GM19455 (cell line): ENCODE measurements around the gene MFSD6.
"Not testable (repeated sequence)": the region's sequence is repeated elsewhere in the genome, so short reads cannot be mapped to it uniquely, and the experiment has no call there.

Experiments used
- ATAC-seq: cut with Tn5 transposase; IDR thresholded peaks from one replicate; pipeline ENCODE4 v1.9.1; 2021; ENCODE audit not compliant: unreplicated experiment

The MFSD6 gene

GRCh38 chr2:190460487-190460886 lies 52.3 kb downstream of the MFSD6 start:
- no peak for ATAC-seq

GRCh38 chr2:190462181-190462580 lies 54.0 kb downstream of the MFSD6 start:
- ATAC-seq, result no peak

DNA sequence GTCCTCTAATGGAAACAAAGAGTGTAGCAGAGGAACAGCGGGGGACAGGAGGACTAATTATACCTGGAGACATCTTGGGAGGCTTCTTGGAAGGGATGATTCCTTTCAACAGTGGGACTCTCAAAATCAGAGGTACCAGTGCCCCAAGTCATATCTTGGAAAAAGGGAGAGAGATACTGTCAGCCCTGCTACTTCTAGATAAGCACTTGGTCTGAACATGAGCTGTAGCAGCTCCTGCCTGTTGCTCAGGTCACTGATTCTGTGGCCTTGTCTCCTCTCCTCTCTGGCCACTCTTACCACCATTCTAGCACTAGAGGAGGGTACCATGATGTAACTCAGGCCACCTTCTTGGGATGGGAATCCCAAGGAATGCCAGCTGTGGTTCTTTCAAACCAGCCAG lies 54.5 kb downstream of the MFSD6 start:
- ATAC-seq, result no peak

DNA sequence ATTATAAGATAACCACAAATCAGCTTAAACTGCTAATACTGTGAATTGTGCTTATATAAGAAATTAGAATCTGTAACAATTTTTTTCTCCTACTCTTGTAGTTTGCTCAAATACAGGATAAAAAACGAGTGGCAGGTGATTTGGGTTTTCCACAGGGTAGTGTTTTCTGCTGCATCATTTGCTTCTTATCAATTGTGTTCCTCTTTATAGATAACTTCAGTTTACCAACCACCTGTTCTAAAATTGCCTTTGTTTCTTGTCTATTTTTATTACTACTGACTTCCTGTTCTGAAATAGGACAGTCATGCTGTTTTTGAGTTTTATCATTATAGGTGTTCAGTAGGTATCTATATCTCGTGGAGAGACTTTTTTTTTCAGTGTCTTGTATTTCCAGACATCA lies 56.9 kb downstream of the MFSD6 start:
- peak; percentile 44 for ATAC-seq

DNA sequence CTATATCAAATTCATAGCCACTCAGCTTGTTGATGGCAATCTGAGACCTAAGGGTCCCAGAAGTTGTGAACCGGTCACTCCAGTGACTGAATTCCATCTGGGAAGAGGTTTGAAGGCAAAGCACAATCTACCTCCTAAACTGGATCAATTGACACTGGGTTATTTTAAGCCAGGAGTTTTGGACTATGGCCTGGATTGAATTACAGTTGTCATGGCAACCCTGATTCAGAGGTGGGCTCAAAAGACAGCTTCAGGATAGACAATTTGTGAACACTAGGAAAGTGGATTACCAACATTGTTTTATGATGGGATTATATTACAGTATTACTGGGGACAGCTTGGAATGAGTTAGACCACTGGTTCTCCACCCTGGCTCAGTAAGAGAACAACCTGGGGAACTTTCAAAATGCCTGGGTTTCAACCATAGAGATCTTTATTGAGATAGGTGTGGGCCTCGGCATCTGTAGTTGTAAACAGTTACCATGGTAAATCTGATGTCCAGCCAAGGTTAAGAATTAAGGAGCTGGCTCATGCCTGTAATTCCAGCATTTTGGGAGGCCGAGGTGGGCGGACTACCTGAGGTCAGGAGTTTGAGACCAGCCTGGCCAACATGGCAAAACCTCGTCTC lies 58.8 kb downstream of the MFSD6 start:
- no peak for ATAC-seq

DNA sequence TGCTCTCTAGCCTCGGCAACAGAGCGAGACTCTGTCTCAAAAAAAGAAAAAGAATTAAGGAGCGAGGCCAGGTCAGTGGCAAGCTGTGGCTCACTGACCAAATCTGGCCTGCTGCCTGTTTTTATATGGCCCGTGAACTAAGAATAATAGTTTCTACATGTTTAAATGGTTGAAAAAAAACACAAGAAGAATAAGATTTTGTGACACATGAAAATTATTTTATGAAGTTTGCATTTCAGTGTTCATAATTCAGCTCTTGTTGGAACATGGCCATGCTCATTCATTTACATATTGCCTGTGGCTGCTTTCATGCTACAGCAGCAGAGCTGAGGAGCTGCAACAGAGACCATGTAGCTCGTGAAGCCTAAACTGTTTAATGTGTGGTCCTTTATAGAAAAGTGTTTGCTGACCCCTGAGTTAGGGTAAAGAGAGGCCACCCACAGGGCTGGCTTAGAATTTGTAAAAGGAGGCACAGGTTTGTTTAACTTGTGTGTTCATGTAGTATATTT lies 59.5 kb downstream of the MFSD6 start:
- ATAC-seq, result peak; percentile 43

DNA sequence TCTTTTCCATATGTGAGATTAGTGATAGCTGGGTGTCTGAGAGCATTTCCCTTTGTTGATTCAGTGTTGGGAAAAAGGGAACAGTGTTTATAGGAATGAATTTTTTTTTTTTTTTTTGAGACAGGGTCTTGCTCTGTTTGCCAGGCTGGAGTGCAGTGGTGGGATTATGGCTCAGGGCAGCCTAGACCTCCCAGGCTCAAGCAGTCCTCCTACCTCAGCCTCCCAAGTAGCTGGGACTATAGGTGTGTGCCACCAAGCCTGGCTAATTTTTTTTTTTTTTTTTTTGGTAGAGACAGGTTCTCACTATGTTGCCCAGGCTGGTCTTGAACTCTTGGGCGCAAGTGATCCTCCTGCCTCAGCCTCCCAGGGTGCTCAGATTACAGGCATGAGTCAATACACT lies 60.2 kb downstream of the MFSD6 start:
- not testable (repeated sequence) for ATAC-seq

DNA sequence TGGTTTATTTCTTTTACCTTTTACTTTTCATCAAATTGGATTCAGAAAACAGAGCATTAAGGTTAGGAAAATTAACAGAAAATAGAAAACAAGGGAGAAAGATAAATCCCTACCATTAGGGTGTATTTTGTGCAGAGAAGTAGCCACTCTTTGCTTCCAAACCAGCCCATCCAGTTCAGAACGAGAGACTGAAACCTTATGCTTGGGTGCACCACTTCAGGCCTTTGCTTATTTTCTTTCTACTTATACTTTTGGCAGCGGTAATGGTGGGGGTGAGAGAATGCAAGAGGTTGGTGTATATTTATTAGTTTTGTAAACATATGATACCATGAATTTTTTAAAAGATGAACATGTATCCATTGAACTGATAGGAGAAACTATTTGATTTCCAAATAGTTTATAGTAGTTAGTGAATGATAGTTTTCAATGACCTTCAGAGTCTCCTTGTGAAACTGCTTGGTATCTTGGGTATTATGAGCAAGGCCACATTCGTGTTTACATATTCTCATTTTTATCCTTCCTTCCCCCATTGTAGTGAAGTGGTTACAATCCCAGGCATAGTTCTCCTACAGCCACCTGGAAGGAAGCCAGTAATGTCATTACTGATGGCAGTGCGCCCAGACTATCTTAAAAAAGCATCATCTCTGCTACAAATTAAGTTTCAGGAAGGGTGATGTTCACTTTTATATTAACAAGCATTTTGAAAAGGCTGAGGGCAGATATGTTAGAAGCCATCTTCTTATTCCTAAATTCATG lies 60.8 kb downstream of the MFSD6 start:
- peak; percentile 61 for ATAC-seq

- no peak for ATAC-seq
These were observed 61.6 kb downstream of the MFSD6 start for GRCh38 chr2:190469771-190470170.

- ATAC-seq, result no peak
These were observed 62.2 kb downstream of the MFSD6 start for GRCh38 chr2:190470256-190470826.

GRCh38 chr2:190477661-190478454 lies 69.7 kb downstream of the MFSD6 start:
- no peak for ATAC-seq

- no peak for ATAC-seq
These were observed 70.5 kb downstream of the MFSD6 start for GRCh38 chr2:190478572-190479195.

DNA sequence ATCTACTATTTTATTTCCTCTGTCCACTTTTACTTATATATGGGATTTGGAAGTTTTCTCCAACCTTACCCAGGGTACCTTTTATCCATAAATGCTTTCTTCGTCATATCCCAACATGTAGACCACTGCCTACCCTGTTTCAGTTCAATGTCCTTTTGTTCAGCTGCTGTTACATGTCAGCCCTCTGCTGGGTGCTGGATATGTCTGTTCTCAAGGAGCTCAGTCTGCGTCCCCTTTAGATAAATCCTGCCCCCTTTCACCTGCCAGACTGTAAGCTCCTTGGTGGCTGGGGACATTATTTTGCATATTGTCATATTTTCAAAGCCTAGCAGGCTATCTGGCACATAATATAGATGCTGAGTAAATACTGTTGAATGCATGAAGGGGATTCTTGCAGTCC lies 73.2 kb downstream of the MFSD6 start:
- no peak for ATAC-seq

DNA sequence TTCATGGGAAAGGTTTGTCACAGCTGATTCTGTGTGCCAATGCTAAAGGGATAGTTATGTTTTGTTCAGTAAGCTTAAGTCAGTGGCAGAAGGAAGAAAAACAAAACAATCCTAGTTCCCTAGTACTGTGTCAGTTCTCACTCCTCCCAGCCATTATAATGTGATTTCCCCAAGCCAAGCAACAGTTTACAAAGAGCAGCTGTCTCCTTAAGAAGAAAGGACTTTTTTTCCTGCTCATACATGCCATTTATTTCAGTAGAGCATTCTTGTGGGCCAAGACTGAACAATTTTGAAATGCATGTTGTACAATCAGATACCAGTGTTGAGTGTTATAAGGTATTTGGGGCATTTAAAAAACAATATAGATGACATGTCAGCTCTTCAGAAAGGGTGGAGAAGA lies 74.3 kb downstream of the MFSD6 start:
- no peak for ATAC-seq

GRCh38 chr2:190486037-190486623 lies 78.0 kb downstream of the MFSD6 start:
- ATAC-seq, result no peak

- no peak for ATAC-seq
These were observed 80.5 kb downstream of the MFSD6 start for GRCh38 chr2:190488516-190489233.

GRCh38 chr2:190489475-190489874 lies 81.3 kb downstream of the MFSD6 start:
- no peak for ATAC-seq

- no peak for ATAC-seq
These were observed 82.3 kb downstream of the MFSD6 start for GRCh38 chr2:190490502-190490901.

GRCh38 chr2:190493095-190493494 lies 84.9 kb downstream of the MFSD6 start:
- no peak for ATAC-seq
